NOMO-1 (cell line): ENCODE data around the gene CDKN2B-AS1.

Experiments used
- DNase-seq, 2 experiments: peaks; one replicate each; lab custom pipeline; 2025; ENCODE audit not compliant: unreplicated experiment in 2 of 2; lab: John Stamatoyannopoulos, UW

CDKN2B-AS1 gene

DNA sequence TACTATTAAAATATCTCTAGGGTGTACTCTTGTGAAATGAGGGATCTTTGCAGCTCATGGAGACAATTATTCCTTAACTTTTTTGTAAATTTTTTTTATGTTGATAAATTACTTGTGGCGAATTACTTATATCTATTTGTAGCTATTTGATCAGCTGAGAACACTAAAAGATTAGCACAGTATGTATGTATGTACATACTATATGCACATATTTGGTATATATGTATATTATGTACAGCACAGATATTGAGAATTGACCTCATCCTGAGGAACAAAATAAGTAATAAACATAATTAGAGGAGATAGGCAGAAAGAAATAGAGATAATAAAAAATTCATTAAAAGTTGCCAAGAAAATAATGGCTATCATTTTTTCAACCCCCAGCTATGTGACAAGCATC lies 12.2 kb upstream of the CDKN2B-AS1 start:
- no peak for DNase-seq

DNA sequence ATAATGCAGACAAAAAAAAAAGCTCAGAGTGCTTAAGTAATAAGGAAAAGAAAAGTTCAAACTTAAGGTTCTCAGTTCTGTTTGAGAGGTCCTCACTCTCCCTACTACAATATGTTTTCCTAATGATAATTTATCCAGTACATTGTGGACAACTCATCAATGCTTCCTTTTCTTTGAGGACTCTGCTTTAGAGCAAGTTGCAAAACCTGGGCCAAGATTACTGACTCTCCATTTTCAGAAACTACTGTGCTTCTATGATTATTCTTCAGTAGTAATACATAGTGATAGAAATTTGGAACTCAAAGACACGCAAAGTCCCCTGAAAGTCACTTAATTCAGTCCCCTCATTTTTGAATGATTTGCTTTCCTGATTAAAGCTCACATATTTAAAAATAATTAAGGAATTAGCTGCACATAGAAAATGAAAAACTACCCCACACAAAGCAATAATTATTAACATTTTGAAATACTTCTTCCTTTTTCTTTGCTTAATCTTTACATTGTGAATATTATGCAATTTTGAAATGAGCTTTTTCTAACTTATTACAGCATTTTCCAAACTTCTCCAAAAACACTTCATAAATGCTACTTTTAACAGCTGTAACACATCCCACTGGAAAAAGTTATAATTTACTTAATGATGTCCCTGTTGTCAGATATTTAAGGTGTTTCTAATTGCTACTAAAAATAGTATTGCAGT lies 11.6 kb upstream of the CDKN2B-AS1 start:
- DNase-seq = no peak

DNA sequence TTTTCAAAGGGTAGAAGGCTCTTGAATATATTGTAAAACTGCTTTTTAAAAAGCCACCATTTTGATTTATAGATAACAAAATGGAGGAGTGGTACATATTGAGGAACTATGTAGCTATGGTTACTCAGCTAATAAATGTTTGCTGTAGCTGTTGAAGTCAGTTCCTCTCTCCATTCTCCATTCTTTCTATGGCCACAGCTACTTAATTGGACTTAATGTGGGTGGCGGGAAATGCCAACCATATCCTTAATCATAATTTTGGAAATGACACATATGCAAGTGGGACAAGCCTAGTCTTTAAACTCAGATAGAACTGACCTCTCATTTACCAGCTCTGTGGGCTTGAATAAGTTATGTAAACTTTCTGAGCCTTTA lies 11.0 kb upstream of the CDKN2B-AS1 start:
- no peak for DNase-seq

DNA sequence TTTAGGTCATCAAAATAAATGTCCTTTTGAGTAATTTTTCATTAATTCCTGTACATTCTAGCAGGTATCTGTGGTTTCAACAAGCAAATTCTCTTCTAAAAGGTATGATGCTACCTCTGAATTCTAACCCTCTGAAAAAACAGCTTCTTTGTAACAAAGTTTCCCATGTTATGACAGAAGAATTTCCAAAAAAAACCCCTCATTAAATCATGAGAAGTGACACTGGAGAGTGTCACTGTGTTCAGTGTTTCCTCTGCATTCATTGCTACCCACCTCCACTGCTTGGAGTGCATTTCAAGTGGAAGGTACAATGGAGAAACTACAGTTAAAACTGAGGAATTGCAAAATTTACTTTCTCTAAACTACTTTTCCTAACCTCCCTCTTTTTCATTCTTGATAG lies 10.5 kb upstream of the CDKN2B-AS1 start:
- no peak for DNase-seq

DNA sequence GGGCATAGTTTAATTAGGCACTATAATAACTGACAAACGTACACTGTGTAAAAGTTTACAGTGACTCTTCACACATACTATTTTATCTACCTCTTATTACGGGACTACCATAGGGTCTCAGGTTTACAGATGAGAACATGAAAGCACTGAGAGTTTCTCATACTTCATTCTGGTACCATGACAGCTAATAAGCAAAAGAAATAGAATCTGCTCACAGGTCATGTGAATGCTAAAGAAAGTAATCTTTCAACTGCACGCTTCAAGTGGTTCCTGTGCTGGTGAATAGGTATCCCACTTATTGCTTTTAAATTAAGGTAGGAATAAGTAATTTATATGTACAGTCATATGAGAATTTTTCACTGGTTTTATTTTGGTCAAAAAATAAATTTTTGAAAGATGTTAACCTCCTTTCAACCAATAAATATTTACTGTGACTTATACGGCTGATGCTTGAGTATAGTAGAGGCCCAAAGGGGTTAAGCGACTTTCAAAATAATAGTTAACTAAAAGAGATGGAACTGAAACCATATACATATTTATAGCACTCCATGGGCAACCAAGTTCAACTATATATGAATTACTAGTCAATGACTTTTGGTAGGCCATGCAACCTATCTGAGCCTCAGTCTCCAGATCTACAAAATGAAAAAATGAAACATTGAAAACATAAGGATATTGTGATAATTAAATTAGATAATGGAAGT lies 8.5 kb upstream of the CDKN2B-AS1 start:
- DNase-seq = no peak

DNA sequence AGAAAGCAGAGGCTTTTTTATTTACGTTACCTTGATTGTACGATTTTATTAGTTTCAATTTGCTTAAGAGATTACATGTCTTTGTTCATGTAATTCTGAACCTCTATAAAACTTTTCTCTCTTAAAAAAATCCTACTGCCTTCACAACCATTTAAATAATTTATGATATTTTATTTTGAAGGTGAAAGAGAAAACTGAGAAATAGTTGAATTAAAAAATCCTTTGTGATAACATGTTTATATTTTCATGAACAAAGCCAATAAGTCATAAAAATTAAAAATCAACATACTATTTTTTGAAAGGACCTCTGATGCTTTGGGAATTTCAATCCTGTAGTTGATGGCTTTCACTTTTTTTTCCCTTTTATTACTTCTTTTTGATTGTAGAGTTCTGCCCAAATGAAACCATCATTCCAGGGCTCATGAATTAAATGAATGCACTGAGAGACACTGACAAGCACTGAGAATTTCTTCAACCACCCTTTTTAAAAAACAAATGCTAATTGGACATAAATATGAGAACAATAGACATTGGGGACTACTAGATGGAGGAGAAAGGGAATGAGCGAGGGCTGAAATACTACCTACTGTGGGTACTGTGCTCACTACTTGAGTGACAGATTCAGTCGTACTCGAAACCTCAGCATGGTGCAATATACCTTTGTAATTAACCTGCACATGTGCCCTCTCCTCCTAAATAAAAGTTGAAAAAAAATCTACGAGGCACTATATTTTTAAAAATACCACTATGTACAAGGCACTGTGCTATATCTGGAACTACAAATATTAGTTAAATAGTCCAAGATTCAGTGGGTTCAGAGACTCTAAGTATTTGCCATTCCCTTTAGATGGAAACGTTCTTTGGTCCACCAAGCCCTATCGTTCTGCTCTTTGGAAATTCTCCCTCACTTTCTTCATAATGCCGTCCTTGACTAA lies 6.3 kb upstream of the CDKN2B-AS1 start:
- DNase-seq = no peak

DNA sequence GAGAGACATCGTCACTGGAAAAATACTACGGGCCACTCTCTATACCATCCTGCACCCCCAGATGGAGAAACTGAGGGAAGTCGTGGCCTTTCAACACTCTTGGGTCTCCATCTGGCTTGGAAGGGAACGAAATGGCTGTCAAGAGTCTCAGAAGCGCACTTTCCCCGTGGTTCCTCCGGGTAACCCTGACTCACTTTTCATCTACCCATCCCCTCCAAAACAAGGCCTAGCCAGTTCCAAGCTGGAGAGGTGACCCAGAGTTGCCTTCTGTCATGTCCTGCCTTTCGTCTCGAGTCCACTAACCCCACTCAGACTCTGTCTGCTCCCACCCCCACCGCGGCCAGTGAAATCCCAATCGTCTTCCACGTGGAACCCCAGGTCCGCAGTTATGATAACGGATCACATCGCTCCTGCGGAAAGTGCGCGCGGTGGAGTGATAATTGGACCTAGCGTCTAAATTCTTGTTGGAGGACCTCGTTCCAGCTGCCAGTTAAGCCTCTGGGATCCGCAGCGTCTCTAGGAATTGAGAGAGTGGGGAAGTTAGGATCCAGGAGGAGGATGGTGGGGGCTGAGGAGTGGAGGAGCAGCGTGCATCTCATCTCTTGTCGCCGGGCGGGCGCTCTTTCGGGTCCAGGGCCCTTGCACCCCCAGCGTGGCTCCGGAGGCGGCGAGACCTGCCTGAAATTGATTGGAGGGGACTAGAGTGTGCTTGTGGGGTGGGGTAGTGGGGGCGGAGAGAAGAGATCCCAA lies 5.0 kb upstream of the CDKN2B-AS1 start:
- DNase-seq = no peak

DNA sequence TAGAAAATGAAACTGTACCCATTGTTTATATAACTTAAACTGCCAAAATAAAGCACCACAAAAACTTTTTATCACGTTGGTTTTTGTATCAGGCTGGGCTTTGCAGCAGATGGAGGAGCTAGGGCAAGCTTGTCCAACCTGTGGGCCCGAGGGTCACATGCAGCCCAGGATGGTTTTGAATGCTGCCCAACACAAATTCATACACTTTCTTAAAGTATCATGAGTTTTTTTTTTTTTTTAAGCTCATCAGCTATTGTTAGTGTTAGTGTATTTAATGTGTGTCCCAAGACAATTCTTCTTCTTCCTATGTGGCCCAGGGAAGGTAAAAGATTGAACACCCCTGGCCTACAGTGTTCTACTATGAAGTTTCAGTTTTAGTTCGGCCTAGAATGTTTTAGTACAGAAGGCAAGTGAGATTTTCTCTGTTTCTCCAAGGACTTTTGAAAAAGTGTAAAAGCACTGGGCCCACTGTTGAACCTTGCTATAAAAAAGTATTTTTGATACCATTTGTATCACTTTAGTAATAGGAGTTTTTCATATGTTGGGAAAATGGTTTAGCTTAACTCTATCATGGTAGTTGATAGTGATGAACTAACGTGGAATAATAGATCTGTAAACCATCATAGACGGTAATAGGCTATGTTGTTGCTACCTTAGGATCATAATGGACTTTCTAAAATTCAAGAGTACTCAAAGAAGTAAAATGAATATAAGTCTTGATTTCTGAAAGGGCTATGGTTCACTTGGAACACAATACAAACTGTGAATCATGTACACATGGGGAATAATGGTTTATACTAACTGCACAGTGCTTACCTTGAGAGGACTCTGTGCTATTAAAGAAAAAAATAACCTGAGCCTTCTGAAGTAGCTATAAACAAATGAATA lies 3.3 kb upstream of the CDKN2B-AS1 start:
- no peak for DNase-seq

DNA sequence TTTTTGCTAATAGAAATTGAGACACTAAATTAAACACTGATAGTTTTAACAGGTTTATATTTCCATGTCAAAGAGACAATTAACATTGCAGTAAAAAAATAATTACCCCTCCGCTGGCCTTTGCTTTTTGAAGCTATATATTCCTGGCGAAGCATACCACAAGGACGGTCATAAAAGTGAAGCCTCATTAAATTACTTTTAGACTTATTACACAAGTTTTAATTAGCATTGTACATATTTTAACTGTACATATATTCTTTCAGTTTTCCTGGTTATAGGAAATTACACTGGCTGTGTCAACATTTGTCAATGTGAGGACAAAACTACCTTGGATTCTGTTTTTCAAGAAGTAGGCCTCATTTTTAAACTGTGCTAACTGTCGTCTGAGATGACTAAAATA lies 1.6 kb upstream of the CDKN2B-AS1 start:
- DNase-seq = no peak

DNA sequence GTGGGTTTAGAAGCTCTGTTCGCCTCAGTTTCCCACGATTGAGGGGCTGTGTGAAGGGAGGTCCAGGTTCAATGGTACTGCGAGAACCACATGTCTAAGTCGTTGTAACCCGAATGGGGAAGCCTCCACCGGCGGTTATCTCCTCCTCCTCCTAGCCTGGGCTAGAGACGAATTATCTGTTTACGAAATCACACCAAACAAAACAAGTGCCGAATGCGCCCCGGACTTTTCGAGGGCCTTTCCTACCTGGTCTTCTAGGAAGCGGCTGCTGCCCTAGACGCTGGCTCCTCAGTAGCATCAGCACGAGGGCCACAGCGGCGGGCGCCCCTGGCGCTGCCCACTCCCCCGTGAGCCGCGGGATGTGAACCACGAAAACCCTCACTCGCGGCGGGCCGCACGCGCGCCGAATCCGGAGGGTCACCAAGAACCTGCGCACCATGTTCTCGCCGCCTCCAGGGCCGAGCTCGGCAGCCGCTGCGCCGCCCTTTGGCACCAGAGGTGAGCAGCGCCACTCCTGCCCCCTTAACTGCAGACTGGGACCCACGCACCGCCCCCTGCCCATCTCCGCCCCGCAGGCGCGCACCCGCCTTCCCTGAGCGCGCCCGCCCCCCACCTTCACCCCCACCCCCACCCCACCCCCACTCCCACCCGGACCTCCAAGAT lies 567 bp upstream of the CDKN2B-AS1 start, which contains the start of gene CDKN2A:
CDKN2A (minus strand) TSS at position 500 of the 663 bp plus-strand sequence.
- no peak for DNase-seq

DNA sequence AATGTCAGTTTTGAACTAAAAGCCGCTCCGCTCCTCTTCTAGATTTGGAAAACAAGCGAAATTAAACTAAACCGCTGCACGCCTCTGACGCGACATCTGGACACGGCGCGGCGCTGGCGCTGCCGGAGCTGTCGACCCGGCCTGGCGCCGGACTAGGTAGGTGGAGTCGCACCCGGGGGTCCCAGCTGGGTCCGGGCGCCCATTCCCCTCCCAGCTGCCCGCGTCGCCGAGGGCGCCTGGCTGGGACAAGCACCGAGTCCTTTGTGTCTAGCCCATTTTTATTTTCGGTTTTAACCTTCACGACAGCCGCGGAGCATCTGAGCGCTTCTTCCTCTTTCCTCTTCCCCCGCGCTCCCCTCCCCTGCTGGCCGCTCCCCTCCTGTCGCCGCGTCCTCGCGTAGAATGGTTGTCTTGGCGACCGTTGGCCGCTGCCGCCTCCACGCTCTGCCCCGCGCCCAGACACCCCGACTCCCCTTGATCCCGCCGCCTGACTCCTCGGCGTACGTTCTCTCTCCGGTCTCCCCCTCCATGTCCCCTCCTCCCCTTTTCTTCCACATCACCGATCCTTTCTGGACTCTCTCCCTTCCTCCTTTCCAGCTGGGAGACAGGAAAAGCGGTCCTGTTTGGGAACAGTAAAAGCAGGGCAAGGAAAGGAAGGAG lies 545 bp downstream of the CDKN2B-AS1 start:
- DNase-seq = no peak

DNA sequence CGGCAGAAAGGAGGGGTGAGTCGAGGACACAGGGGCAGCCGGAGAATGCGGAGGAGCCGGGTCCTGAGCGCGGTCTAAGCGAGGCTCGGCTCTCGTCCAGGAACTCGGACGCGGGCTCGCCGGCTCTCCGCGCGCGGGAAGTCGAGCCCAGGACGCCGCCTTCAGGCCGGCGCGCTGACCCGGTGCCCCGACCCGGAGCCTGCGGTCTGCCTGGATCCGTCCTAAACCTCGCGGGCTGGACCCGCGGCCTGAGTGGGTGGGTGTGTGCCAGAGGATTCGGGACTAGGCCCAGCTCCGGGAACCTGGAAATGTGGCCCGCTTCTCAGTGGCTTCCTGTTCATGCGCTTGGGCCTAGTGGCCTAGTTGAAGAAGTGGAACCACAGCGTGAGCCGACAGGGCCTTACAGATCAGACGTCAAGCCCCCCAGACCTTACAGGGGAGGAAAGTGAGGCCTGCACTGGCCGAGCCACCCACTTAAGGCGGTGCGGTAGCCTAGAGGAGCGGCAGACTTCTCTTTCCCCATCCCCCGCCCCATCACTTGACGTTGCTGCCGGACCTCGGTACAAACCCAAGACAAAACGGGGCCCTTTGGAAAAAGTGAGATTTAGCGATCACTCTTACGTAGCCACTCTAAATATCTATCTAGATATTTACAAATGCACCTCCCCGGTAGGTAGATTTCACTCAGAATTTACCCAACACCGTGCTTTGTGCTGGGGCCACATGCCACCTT lies 1.2 kb downstream of the CDKN2B-AS1 start:
- DNase-seq = no peak

DNA sequence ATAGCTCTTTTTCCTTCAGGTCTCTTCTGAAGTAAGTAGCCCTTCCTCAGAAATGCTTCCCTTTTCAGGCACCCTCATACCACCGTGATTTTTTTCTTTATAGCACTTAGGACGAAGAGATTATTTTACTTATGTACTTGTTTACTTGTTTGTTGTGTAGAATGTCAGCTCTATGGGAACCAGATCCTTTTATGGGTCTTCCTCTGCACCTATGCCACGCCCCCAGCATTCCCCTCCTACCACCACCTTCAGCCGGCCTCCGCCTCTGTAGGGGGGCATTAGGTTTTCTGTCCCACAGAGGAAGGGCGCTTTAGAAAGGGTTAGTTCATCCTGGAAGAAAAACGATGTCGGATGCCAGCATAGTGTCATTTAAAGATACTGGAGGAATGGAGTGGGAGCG lies 1.8 kb downstream of the CDKN2B-AS1 start:
- DNase-seq = no peak

DNA sequence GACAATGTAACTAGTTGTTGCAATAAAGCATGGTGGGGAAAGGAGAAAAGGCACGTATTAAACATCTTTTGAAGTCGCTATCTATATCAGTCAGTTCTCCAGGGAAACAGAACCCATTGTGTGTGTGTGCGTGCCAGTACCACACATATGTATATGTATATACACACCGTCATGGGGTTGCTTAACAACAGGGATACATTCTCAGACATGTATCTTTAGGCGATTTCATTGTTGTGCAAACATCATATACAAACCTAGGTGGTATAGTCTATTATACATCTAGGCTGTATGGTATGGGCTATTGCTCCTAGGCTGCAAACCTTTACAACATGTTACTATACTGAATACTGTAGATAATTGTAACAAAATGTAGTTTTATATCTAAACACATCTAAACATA lies 2.3 kb downstream of the CDKN2B-AS1 start:
- DNase-seq = no peak

DNA sequence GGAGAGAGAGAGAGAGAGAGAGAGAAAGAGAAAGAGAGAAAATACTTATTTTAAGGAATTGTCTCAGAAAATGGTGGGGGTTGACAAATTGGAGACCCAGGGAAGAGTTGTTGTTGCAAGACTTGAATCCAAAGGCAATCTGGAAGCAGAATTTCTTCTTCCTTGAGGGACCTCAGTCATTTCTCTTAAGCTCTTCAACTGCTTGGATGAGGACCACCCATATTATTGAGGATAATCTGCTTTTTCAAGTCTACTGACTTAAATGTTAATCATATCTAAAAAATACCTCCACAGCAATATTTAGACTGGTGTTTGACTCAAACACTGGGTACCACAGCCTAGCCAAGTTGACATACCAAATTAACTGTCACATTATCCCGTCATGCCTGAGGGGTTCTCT lies 2.9 kb downstream of the CDKN2B-AS1 start:
- no peak for DNase-seq

DNA sequence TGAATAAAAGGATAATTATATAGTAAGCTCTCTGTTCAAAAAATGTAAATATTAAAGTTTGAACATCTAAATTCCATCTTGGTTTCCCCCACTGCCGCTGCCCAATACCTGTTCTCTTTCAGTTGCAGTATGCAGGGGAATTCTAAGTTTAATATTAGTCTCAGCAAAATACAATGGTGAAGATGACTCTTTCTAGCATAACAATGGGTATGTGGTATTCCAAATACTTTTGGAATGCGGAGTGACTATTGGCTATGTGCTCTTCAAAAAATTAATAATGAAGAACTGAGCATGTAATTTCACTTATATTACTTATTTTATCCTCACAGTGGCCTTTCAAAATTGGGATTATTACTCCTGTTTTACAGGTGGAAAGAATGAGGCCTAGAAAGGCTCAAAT lies 3.4 kb downstream of the CDKN2B-AS1 start:
- DNase-seq = no peak

DNA sequence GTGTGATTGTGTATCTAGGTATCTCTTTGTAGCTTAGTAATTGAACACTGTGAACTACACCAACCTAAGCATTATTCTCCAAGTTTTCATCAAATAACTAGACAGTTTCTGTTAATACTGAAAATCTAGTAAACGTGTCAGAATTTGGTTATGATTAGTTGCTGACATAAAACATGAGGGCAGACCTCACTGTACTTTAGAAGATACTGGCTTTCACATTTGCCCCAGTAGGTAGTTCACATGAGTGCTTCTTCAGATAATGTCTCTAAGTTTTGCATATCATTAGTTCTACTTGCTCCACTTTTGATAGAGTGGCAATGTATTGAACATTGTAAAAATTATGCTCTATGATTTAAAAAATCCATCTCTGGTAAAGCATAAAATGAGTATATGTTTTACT lies 7.4 kb downstream of the CDKN2B-AS1 start:
- DNase-seq = no peak
